Gastrocnemius medialis (tissue), 4 donors: ENCODE data around the gene CACNB1. TPM values are rescaled to one million over a fixed set of nuclear protein-coding genes. Genes with fewer than 3 reads are reported as not detected.
A peak's percentile ranks its signal among the peaks of the same experiment; 100 is the strongest.

Experiments
- ATAC-seq, 2 donors: fragments of 150-250 bp; one replicate each; pipeline ENCODE4 v1.9.1; 2016
- DNase-seq, 2 donors: peaks; one replicate each; pipeline ENCODE4 v3.0.0-alpha.2; 2019
- H3K27ac ChIP-seq, 4 donors: fragments of 200-600 bp; sonication (generic); 1 replicate in 1 of 4; 2 replicates in 3 of 4; pipeline ENCODE4 v1.5.1; 2016 to 2018; ENCODE audit warnings: mild to moderate bottlenecking in 2 of 4, moderate library complexity in 1 of 4
- H3K27me3 ChIP-seq, 3 donors: fragments of 200-600 bp; sonication (generic) in 2 of 3; 1 replicate in 1 of 3; 2 replicates in 2 of 3; pipeline versions ENCODE4 v1.5.1 to v1.6.0; 2016 to 2019; ENCODE audit warnings: mild to moderate bottlenecking in 1 of 3, moderate library complexity in 1 of 3
- H3K36me3 ChIP-seq, 2 donors: fragments of 200-600 bp; sonication (generic) in 1 of 2; one replicate each; pipeline ENCODE4 v1.5.1; 2017 to 2018
- H3K4me1 ChIP-seq, 2 donors: fragments of 200-600 bp; sonication (generic) in 1 of 2; one replicate each; pipeline ENCODE4 v1.5.1; 2016 to 2017; ENCODE audit warnings: mild to moderate bottlenecking in 2 of 2
- H3K4me3 ChIP-seq, 4 donors: fragments of 200-600 bp; sonication (generic) in 3 of 4; 1 replicate in 1 of 4; 2 replicates in 3 of 4; pipeline ENCODE4 v1.5.1; 2016 to 2019; ENCODE audit warnings: mild to moderate bottlenecking in 2 of 4
- H3K9me3 ChIP-seq, 3 donors: fragments of 200-600 bp; sonication (generic) in 2 of 3; 1 replicate in 1 of 3; 2 replicates in 2 of 3; pipeline ENCODE4 v1.5.1; 2016 to 2019
- CTCF ChIP-seq, 5 experiments: fragments of 450-650 bp in 3 of 5; fragments of 200-600 bp in 2 of 5; sonication (generic) in 2 of 5; IDR thresholded peaks in 4 of 5; conservative IDR thresholded peaks in 1 of 5; 1 replicate in 4 of 5; 2 replicates in 1 of 5; pipeline ENCODE4 v1.5.1; 2016 to 2019; ENCODE audit warnings: antibody characterized with exemption in 5 of 5, mild to moderate bottlenecking in 3 of 5, moderate library complexity in 3 of 5
- POLR2A ChIP-seq, 2 donors: fragments of 450-650 bp; IDR thresholded peaks; one replicate each; pipeline ENCODE4 v1.6.1; 2017; ENCODE audit warnings: antibody characterized with exemption in 2 of 2, mild to moderate bottlenecking in 2 of 2, moderate library complexity in 2 of 2
- in situ Hi-C, 4 donors: fragments of 200-750 bp; cut with MboI; loops; one replicate each; pipeline versions ENCODE4 v1.15.0 to v1.8.0; 2017; ENCODE audit warnings: low sequenced_read_pairs in 4 of 4
- intact Hi-C: fragments of 100-400 bp; cut with DNase I; formaldehyde crosslinking; loops from one replicate; pipeline ENCODE4 v1.15.1; 2023; ENCODE audit warnings: low total_unique reads
- total RNA-seq, 4 donors: library from RNA; depleted of rRNA; stranded (reverse); fragments of >200 nt; gene quantifications; one replicate each; pipeline versions ENCODE4 v1.1.0 to v1.2.3, GENCODE V29; 2016

Gene CACNB1
- total RNA-seq, 4 donors from 2014 or later = 236 to 432 (median 340) TPM

DNA sequence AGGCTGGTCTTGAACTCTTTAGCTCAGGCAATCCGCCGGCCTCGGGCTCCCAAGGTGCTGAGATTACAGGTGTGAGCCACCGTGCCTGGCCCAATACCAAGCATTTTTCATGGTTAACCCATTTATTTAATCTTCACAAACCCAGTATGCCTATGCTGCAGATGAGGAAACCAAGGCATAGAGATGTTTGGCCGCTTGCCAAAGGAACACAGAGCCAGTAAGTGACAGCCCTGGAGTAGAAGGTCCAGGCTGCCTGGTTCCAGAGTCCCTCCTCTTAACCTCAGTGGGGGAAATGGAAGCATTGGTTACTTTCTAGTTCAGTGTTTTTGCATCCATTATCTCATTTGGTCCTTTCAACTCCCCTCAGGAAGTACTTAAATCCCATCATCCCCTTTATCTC lies 16.2 kb downstream of the CACNB1 start:
- peaks cover 0 to 95% of the 10 kb centered on the region in 2 donors for H3K36me3 ChIP-seq
- no peaks in the 10 kb centered on the region for H3K27me3 ChIP-seq
- peak overlapping the region in 1 of 4 donors; percentile 0 for H3K27ac ChIP-seq
- intact Hi-C loops = no loop called here
- ATAC-seq = no peak
- no peaks in the 10 kb centered on the region for H3K9me3 ChIP-seq
- peaks cover 5 to 6% of the 10 kb centered on the region in 2 donors for H3K4me1 ChIP-seq
- TF ChIP-seq CTCF (IDR thresholded peaks at IDR 0.05 in 4 of 5, conservative IDR thresholded peaks at IDR 0.05 in 1 of 5) (no peak), POLR2A (IDR thresholded peaks at IDR 0.05) (no peak)
- no peak for DNase-seq
- H3K4me3 ChIP-seq = no peak overlapping the region
- in situ Hi-C loops = no loop called here

DNA sequence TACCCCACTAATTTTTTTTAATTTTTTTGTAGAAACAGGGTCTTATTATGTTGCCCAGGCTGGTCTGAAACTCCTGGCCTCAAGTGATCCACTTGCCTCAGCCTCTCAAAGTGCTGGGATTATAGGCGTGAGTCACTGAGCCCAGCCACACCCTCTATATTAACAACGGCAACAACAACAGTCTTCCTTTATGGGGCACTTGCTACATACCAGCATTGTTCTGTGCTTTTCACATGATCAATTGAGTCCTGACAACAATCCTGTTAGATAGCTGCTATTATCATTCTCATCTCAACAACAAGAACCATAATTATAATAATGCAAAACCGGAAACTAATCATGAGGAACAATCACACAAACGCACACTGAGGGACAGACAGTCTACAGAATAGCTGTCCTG lies 18.9 kb downstream of the CACNB1 start:
- in situ Hi-C loops = no loop called here
- DNase-seq (no peak), ATAC-seq (no peak)
- H3K36me3 ChIP-seq = peaks cover 0 to 67% of the 10 kb centered on the region in 2 donors
- H3K9me3 ChIP-seq = no peaks in the 10 kb centered on the region
- intact Hi-C loops = no loop called here
- TF ChIP-seq CTCF (IDR thresholded peaks at IDR 0.05 in 4 of 5, conservative IDR thresholded peaks at IDR 0.05 in 1 of 5) (no peak), POLR2A (IDR thresholded peaks at IDR 0.05) (no peak)
- H3K27me3 ChIP-seq = no peaks in the 10 kb centered on the region
- no peak overlapping the region for H3K4me3 ChIP-seq
- peaks cover 12 to 26% of the 10 kb centered on the region in 2 donors for H3K4me1 ChIP-seq
- H3K27ac ChIP-seq = peak overlapping the region; percentile 45 to 71 (median 59)

- Histone ChIP-seq H3K27me3 (no peaks in the 10 kb centered on the region), H3K9me3 (no peaks in the 10 kb centered on the region), H3K4me1 (peaks cover 12 to 26% of the 10 kb centered on the region in 2 donors), H3K27ac (peak overlapping the region; percentile 40 to 74 (median 59)), H3K36me3 (peaks cover 0 to 54% of the 10 kb centered on the region in 2 donors), H3K4me3 (no peak overlapping the region)
- TF ChIP-seq CTCF (IDR thresholded peaks at IDR 0.05 in 4 of 5, conservative IDR thresholded peaks at IDR 0.05 in 1 of 5) = no peak
- DNase-seq (no peak), ATAC-seq (no peak)
- intact Hi-C loops = no loop called here
- in situ Hi-C loops = no loop called here
These were observed 20.2 kb downstream of the CACNB1 start for GRCh38 chr17:39177256-39177655.

DNA sequence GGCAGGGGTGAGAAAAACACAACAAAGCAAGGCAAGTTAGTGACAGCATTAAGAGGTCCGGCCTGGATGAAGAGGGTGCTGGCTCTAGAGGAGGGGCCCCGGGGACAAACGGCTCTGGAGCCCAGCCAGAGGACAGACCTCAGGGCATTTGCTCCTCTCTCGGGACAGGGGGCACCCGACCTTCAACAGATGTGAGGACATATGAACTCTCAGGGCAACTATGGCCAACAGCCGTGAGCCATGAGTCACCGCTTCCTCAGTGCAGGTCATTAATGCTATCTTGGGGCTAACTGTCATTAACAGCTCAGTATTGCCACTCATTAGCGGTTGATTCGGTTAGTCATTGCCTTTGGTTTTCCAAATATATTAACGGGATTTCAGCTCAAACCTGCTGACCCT lies 21.8 kb downstream of the CACNB1 start:
- in situ Hi-C loops (no loop called here), intact Hi-C loops (loop anchor here (1.0 kb wide), 1 partner anchor 11 kb away; no protein-coding TSS in a partner anchor)
- H3K9me3 ChIP-seq = no peaks in the 10 kb centered on the region
- H3K27me3 ChIP-seq = no peaks in the 10 kb centered on the region
- H3K4me1 ChIP-seq = peaks cover 12 to 26% of the 10 kb centered on the region in 2 donors
- H3K4me3 ChIP-seq = no peak overlapping the region
- TF ChIP-seq CTCF (IDR thresholded peaks at IDR 0.05 in 4 of 5, conservative IDR thresholded peaks at IDR 0.05 in 1 of 5) (no peak), POLR2A (IDR thresholded peaks at IDR 0.05) (no peak)
- DNase-seq (peak in 1 of 2 donors; percentile 70), ATAC-seq (peak; percentile 58 to 78)
- peak overlapping the region; percentile 66 to 81 (median 72) for H3K27ac ChIP-seq
- peaks cover 0 to 40% of the 10 kb centered on the region in 2 donors for H3K36me3 ChIP-seq
